Stimulated activated CD8-positive, alpha-beta memory T cell treated with anti-CD3 and anti-CD28 coated beads, Interleukin-15, amount 100 ng/mL, for 1 hour (primary cell): Measurements from ENCODE around the gene SLC39A11.
"Not testable (repeated sequence)": the region's sequence is repeated elsewhere in the genome, so short reads cannot be mapped to it uniquely, and the experiment has no call there.

ENCODE experiments used
- DNase-seq: peaks from one replicate; pipeline ENCODE4 v3.0.0-alpha.2; 2020; ENCODE audit warnings: low read depth

The SLC39A11 gene

GRCh38 chr17:72916991-72917390, 175.5 kb downstream of the SLC39A11 start:
- no peak for DNase-seq

GRCh38 chr17:72915625-72916081, 176.8 kb downstream of the SLC39A11 start:
- DNase-seq = no peak

- DNase-seq = no peak
Observed at GRCh38 chr17:72913142-72913682, 179.3 kb downstream of the SLC39A11 start.

- no peak for DNase-seq
Observed at GRCh38 chr17:72906306-72906705, 186.2 kb downstream of the SLC39A11 start.

- no peak for DNase-seq
Observed at GRCh38 chr17:72903522-72903921, 189.0 kb downstream of the SLC39A11 start.

- DNase-seq = no peak
Observed at GRCh38 chr17:72901657-72902056, 190.8 kb downstream of the SLC39A11 start.

GRCh38 chr17:72901083-72901482, 191.4 kb downstream of the SLC39A11 start:
- DNase-seq = no peak

- no peak for DNase-seq
Observed at GRCh38 chr17:72900654-72900971, 191.9 kb downstream of the SLC39A11 start.

- DNase-seq = no peak
Observed at GRCh38 chr17:72898725-72899124, 193.8 kb downstream of the SLC39A11 start.

- DNase-seq = not testable (repeated sequence)
Observed at GRCh38 chr17:72896288-72896687, 196.2 kb downstream of the SLC39A11 start.

GRCh38 chr17:72891627-72892026, 200.9 kb downstream of the SLC39A11 start:
- no peak for DNase-seq

- no peak for DNase-seq
Observed at GRCh38 chr17:72890711-72891110, 201.8 kb downstream of the SLC39A11 start.

- DNase-seq = no peak
Observed at GRCh38 chr17:72887917-72888316, 204.6 kb downstream of the SLC39A11 start.

GRCh38 chr17:72887322-72887721, 205.2 kb downstream of the SLC39A11 start:
- no peak for DNase-seq

- no peak for DNase-seq
Observed at GRCh38 chr17:72886622-72887021, 205.9 kb downstream of the SLC39A11 start.

GRCh38 chr17:72884066-72884465, 208.4 kb downstream of the SLC39A11 start:
- no peak for DNase-seq

GRCh38 chr17:72883351-72883750, 209.1 kb downstream of the SLC39A11 start:
- no peak for DNase-seq

GRCh38 chr17:72882426-72882825, 210.1 kb downstream of the SLC39A11 start:
- DNase-seq = no peak

- no peak for DNase-seq
Observed at GRCh38 chr17:72879877-72880276, 212.6 kb downstream of the SLC39A11 start.

- no peak for DNase-seq
Observed at GRCh38 chr17:72878975-72879660, 213.4 kb downstream of the SLC39A11 start.

GRCh38 chr17:72877348-72877747, 215.1 kb downstream of the SLC39A11 start:
- DNase-seq = no peak

- no peak for DNase-seq
Observed at GRCh38 chr17:72876413-72876812, 216.1 kb downstream of the SLC39A11 start.

GRCh38 chr17:72875361-72875760, 217.1 kb downstream of the SLC39A11 start:
- DNase-seq = no peak

GRCh38 chr17:72872396-72872795, 220.1 kb downstream of the SLC39A11 start:
- DNase-seq = no peak
